HEK293 (cell line): ENCODE data around the gene RNF44.

Experiments
- CTCF ChIA-PET: fragments of 350-600 bp; formaldehyde crosslinking; extraction: SDS; loops from one replicate; lab custom pipeline; 2021; ENCODE audit warnings: antibody characterized with exemption; lab: Yijun Ruan, JAX
- POLR2A ChIA-PET: fragments of 300-600 bp; formaldehyde crosslinking; extraction: SDS; loops from one replicate; lab custom pipeline; 2020; ENCODE audit warnings: antibody characterized with exemption, inconsistent platforms; lab: Yijun Ruan, JAX
- H3K27ac ChIP-seq: fragments of 200-500 bp; sonication (Bioruptor generic); 2 replicates; pipeline ENCODE4 v1.5.1; 2014; ENCODE audit warnings: low read depth, low read length, control low read depth, inconsistent platforms; ENCODE audit errors: extremely low read depth
- H3K36me3 ChIP-seq, 2 experiments: fragments of 200-500 bp in 1 of 2; sonication (Bioruptor generic) in 1 of 2; 1 replicate in 1 of 2; 2 replicates in 1 of 2; pipeline ENCODE4 v1.5.1; 2014 to 2017; ENCODE audit warnings: inconsistent platforms in 2 of 2, low read length in 2 of 2; ENCODE audit not compliant: control insufficient read depth in 2 of 2, insufficient read depth in 1 of 2
- H3K4me1 ChIP-seq: fragments of 200-500 bp; sonication (Bioruptor generic); 2 replicates; pipeline ENCODE4 v1.5.1; 2014; ENCODE audit warnings: mild to moderate bottlenecking, low read length, inconsistent platforms; ENCODE audit not compliant: control insufficient read depth, insufficient read depth
- H3K4me3 ChIP-seq: 2 replicates; pipeline ENCODE4 v1.5.1; 2011; ENCODE audit warnings: low read depth, mild to moderate bottlenecking, control low read depth, low read length, moderate library complexity
- H3K9me3 ChIP-seq: fragments of 200-500 bp; sonication (Bioruptor generic); 2 replicates; pipeline ENCODE4 v1.5.1; 2014; ENCODE audit warnings: low read depth, low read length, inconsistent platforms; ENCODE audit not compliant: control insufficient read depth, insufficient read depth
- FEZF1 ChIP-seq: fragments of 450-650 bp; formaldehyde crosslinking; IDR thresholded peaks from 2 replicates; pipeline ENCODE4 v1.5.1; 2016; ENCODE audit warnings: missing biosample characterization, missing genetic modification characterization
- KLF17 ChIP-seq: fragments of 450-650 bp; formaldehyde crosslinking; IDR thresholded peaks from 2 replicates; pipeline ENCODE4 v1.5.1; 2016; ENCODE audit warnings: missing biosample characterization, missing genetic modification characterization
- REPIN1 ChIP-seq: fragments of 450-650 bp; formaldehyde crosslinking; IDR thresholded peaks from 2 replicates; pipeline ENCODE4 v1.5.1; 2017; ENCODE audit warnings: missing biosample characterization, missing genetic modification characterization, low read depth
- SALL2 ChIP-seq: fragments of 450-650 bp; formaldehyde crosslinking; IDR thresholded peaks from 2 replicates; pipeline ENCODE4 v1.5.0; 2017; ENCODE audit warnings: missing biosample characterization, mild to moderate bottlenecking, missing genetic modification characterization, borderline replicate concordance
- ZBTB20 ChIP-seq: fragments of 450-650 bp; formaldehyde crosslinking; IDR thresholded peaks from 2 replicates; pipeline ENCODE4 v1.5.1; 2016; ENCODE audit warnings: missing biosample characterization, missing genetic modification characterization
- ZNF155 ChIP-seq: fragments of 450-650 bp; formaldehyde crosslinking; IDR thresholded peaks from 2 replicates; pipeline ENCODE4 v1.5.1; 2016; ENCODE audit warnings: missing biosample characterization, missing genetic modification characterization
- ZNF266 ChIP-seq: fragments of 450-650 bp; formaldehyde crosslinking; IDR thresholded peaks from 2 replicates; pipeline ENCODE4 v1.5.1; 2016; ENCODE audit warnings: missing biosample characterization, missing genetic modification characterization, low read depth
- ZNF366 ChIP-seq: fragments of 450-650 bp; formaldehyde crosslinking; conservative IDR thresholded peaks from 2 replicates; pipeline ENCODE4 v1.5.1; 2016; ENCODE audit warnings: missing biosample characterization, missing genetic modification characterization
- ZNF416 ChIP-seq: fragments of 450-650 bp; formaldehyde crosslinking; IDR thresholded peaks from 2 replicates; pipeline ENCODE4 v1.5.1; 2016; ENCODE audit warnings: missing biosample characterization, missing genetic modification characterization
- ZNF423 ChIP-seq: fragments of 450-650 bp; formaldehyde crosslinking; IDR thresholded peaks from 2 replicates; pipeline ENCODE4 v1.5.1; 2016; ENCODE audit warnings: missing biosample characterization, missing genetic modification characterization
- ZNF433 ChIP-seq: fragments of 450-650 bp; formaldehyde crosslinking; IDR thresholded peaks from 2 replicates; pipeline ENCODE4 v1.5.1; 2016; ENCODE audit warnings: missing biosample characterization, missing genetic modification characterization, low read depth
- ZNF518A ChIP-seq: fragments of 450-650 bp; formaldehyde crosslinking; conservative IDR thresholded peaks from 2 replicates; pipeline ENCODE4 v1.5.1; 2016; ENCODE audit warnings: low read depth, missing biosample characterization, missing genetic modification characterization
- ZNF521 ChIP-seq: fragments of 450-650 bp; formaldehyde crosslinking; IDR thresholded peaks from 2 replicates; pipeline ENCODE4 v1.5.1; 2017; ENCODE audit warnings: missing biosample characterization, mild to moderate bottlenecking, missing genetic modification characterization
- ZNF558 ChIP-seq: fragments of 450-650 bp; formaldehyde crosslinking; IDR thresholded peaks from 2 replicates; pipeline ENCODE4 v1.5.1; 2016; ENCODE audit warnings: missing biosample characterization, missing genetic modification characterization
- ZNF792 ChIP-seq: fragments of 450-650 bp; formaldehyde crosslinking; IDR thresholded peaks from 2 replicates; pipeline ENCODE4 v1.5.1; 2016; ENCODE audit warnings: missing biosample characterization, missing genetic modification characterization
- ZSCAN16 ChIP-seq: fragments of 450-650 bp; formaldehyde crosslinking; IDR thresholded peaks from 2 replicates; pipeline ENCODE4 v1.5.1; 2016; ENCODE audit warnings: missing biosample characterization, missing genetic modification characterization
- ZSCAN18 ChIP-seq: fragments of 450-650 bp; formaldehyde crosslinking; IDR thresholded peaks from 2 replicates; pipeline ENCODE4 v1.5.1; 2016; ENCODE audit warnings: missing biosample characterization, missing genetic modification characterization
- ZSCAN4 ChIP-seq: fragments of 450-650 bp; formaldehyde crosslinking; IDR thresholded peaks from 2 replicates; pipeline ENCODE4 v1.5.1; 2017; ENCODE audit warnings: missing biosample characterization, missing genetic modification characterization
- TF ChIP-seq, protein P1 (sequence below): fragments of 450-650 bp; formaldehyde crosslinking; IDR thresholded peaks from 2 replicates; pipeline ENCODE4 v1.5.1; 2016; ENCODE audit warnings: missing biosample characterization, missing genetic modification characterization

RNF44 gene

GRCh38 chr5:176491101-176491502 is 46.1 kb downstream of the RNF44 start:
- Histone ChIP-seq H3K4me1 (no peaks in the 10 kb centered on the region), H3K27ac (no peak overlapping the region), H3K9me3 (no peaks in the 10 kb centered on the region), H3K4me3 (no peak overlapping the region), H3K36me3 (peaks cover 62 to 87% of the 10 kb centered on the region in 2 experiments)
- TF ChIP-seq, protein P1, sequence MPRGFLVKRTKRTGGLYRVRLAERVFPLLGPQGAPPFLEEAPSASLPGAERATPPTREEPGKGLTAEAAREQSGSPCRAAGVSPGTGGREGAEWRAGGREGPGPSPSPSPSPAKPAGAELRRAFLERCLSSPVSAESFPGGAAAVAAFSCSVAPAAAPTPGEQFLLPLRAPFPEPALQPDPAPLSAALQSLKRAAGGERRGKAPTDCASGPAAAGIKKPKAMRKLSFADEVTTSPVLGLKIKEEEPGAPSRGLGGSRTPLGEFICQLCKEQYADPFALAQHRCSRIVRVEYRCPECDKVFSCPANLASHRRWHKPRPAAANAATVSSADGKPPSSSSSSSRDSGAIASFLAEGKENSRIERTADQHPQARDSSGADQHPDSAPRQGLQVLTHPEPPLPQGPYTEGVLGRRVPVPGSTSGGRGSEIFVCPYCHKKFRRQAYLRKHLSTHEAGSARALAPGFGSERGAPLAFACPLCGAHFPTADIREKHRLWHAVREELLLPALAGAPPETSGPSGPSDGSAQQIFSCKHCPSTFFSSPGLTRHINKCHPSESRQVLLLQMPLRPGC (tag by site-specific recombination), result no peak
- TF ChIP-seq ZNF558 (tag by site-specific recombination), result no peak
- TF ChIP-seq FEZF1 (tag by site-specific recombination), result no peak
- no peak for TF ChIP-seq ZNF366 (tag by site-specific recombination)
- no peak for TF ChIP-seq ZNF518A (tag by site-specific recombination)
- no peak for TF ChIP-seq ZNF792
- no peak for TF ChIP-seq ZNF433 (tag by site-specific recombination)
- TF ChIP-seq ZBTB20 (tag by site-specific recombination), result no peak
- no peak for TF ChIP-seq KLF17 (tag by site-specific recombination)
- no peak for TF ChIP-seq ZNF521
- no peak for TF ChIP-seq ZSCAN16
- TF ChIP-seq ZNF423 (tag by site-specific recombination), result no peak
- TF ChIP-seq ZSCAN4 (tag by site-specific recombination), result no peak
- TF ChIP-seq SALL2 (tag by site-specific recombination), result no peak
- TF ChIP-seq ZSCAN18 (tag by site-specific recombination), result no peak
- TF ChIP-seq REPIN1 (tag by site-specific recombination), result no peak
- no peak for TF ChIP-seq ZNF155
- TF ChIP-seq ZNF416 (tag by site-specific recombination), result no peak
- TF ChIP-seq ZNF266 (tag by site-specific recombination), result no peak
- CTCF ChIA-PET, result interaction anchor here (1.0 kb wide), 1 partner anchor 45 kb away, joined by 3 read pairs; no protein-coding TSS in a partner anchor
- POLR2A ChIA-PET, result no interaction called here
